Hepatocyte (in vitro differentiated cells): Measurements from ENCODE around the gene BBS9. TPM values are rescaled to one million over a fixed set of nuclear protein-coding genes. Genes with fewer than 3 reads are reported as not detected.

Source experiments
- DNase-seq: peaks from one replicate; pipeline ENCODE4 v3.0.0-alpha.2; 2016; ENCODE audit warnings: low spot score
- H2AFZ ChIP-seq: fragments of 200-600 bp; sonication (generic); 2 replicates; pipeline ENCODE4 v1.6.0; 2016; ENCODE audit warnings: antibody characterized with exemption, mild to moderate bottlenecking
- H3K27ac ChIP-seq: fragments of 200-600 bp; sonication (generic); 2 replicates; pipeline ENCODE4 v1.5.1; 2016; ENCODE audit warnings: mild to moderate bottlenecking
- H3K27me3 ChIP-seq: fragments of 200-600 bp; sonication (generic); 2 replicates; pipeline ENCODE4 v1.6.1; 2016
- H3K36me3 ChIP-seq: fragments of 200-600 bp; sonication (generic); replicated peaks from 2 replicates; pipeline ENCODE4 v1.5.1; 2016; ENCODE audit warnings: low read depth; ENCODE audit not compliant: insufficient read depth
- H3K4me1 ChIP-seq: fragments of 200-600 bp; sonication (generic); 2 replicates; pipeline ENCODE4 v1.5.1; 2016; ENCODE audit warnings: mild to moderate bottlenecking, moderate library complexity; ENCODE audit not compliant: insufficient read depth
- H3K4me2 ChIP-seq: fragments of 200-600 bp; sonication (generic); 2 replicates; pipeline ENCODE4 v1.6.0; 2016
- H3K4me3 ChIP-seq: fragments of 200-600 bp; sonication (generic); 2 replicates; pipeline ENCODE4 v1.5.1; 2016; ENCODE audit warnings: mild to moderate bottlenecking
- H3K79me2 ChIP-seq: fragments of 200-600 bp; sonication (generic); 2 replicates; pipeline ENCODE4 v1.6.0; 2017; ENCODE audit warnings: mild to moderate bottlenecking
- H3K9me2 ChIP-seq: fragments of 200-600 bp; sonication (generic); replicated peaks from 2 replicates; pipeline ENCODE4 v1.6.0; 2017; ENCODE audit warnings: mild to moderate bottlenecking; ENCODE audit not compliant: insufficient read depth
- H3K9me3 ChIP-seq: fragments of 200-600 bp; sonication (generic); 2 replicates; pipeline ENCODE4 v1.5.1; 2016; ENCODE audit warnings: low read depth, mild to moderate bottlenecking
- H4K20me1 ChIP-seq: fragments of 200-600 bp; sonication (generic); 2 replicates; pipeline ENCODE4 v1.6.0; 2016; ENCODE audit warnings: mild to moderate bottlenecking; ENCODE audit not compliant: insufficient read depth, poor library complexity, severe bottlenecking
- CTCF ChIP-seq: fragments of 200-600 bp; sonication (generic); IDR thresholded peaks from 2 replicates; pipeline ENCODE4 v1.5.1; 2016; ENCODE audit warnings: antibody characterized with exemption, mild to moderate bottlenecking; ENCODE audit not compliant: poor library complexity
- EZH2 ChIP-seq: fragments of 200-600 bp; sonication (generic); IDR thresholded peaks from 2 replicates; pipeline ENCODE4 v1.6.1; 2016; ENCODE audit warnings: antibody characterized with exemption, mild to moderate bottlenecking, borderline replicate concordance
- EZH2phosphoT487 ChIP-seq: fragments of 200-600 bp; sonication (generic); IDR thresholded peaks from one replicate; pipeline ENCODE4 v1.6.1; 2018; ENCODE audit warnings: antibody characterized with exemption, mild to moderate bottlenecking, low read depth, moderate library complexity; ENCODE audit not compliant: unreplicated experiment, severe bottlenecking
- WGBS: methylation state at CpG from one replicate; pipeline ENCODE4 v1.1.6; 2016; ENCODE audit warnings: low lambda C conversion rate; ENCODE audit errors: missing lambda C conversion rate; 5-methylcytosine and 5-hydroxymethylcytosine counted together
- polyA plus RNA-seq: library from polyadenylated mRNA; unstranded; fragments of >200 nt; fragmentation: Nextera tagmentation; extraction: Ambion mirVana; gene quantifications from 2 replicates; pipeline ENCODE4 v1.2.1, GENCODE V29; 2016
- total RNA-seq: library from RNA; depleted of rRNA; stranded (reverse); fragments of >200 nt; gene quantifications from 2 replicates; pipeline ENCODE4 v1.2.3, GENCODE V29; 2014

Gene BBS9
- total and polyA plus RNA-seq, 2 experiments from 2014 or later = 10.1 to 12.3 TPM

- WGBS = 83% methylated on average over 6 of the region's 6 CpGs
- TF ChIP-seq EZH2 (no peak), CTCF (no peak), EZH2phosphoT487 (no peak)
- no peaks in the 10 kb centered on the region for H3K4me1 ChIP-seq
- no peak overlapping the region for H3K4me2 ChIP-seq
- no peak overlapping the region for H2AFZ ChIP-seq
- no peaks in the 10 kb centered on the region for H3K27me3 ChIP-seq
- H3K36me3 ChIP-seq = no peaks in the 10 kb centered on the region
- H3K9me3 ChIP-seq = no peaks in the 10 kb centered on the region
- DNase-seq = no peak
- H4K20me1 ChIP-seq = no peaks in the 10 kb centered on the region
- H3K9me2 ChIP-seq = no peaks in the 10 kb centered on the region
- no peaks in the 10 kb centered on the region for H3K79me2 ChIP-seq
- H3K4me3 ChIP-seq = no peak overlapping the region
- no peak overlapping the region for H3K27ac ChIP-seq
Observed at GRCh38 chr7:33558549-33559323, 429.4 kb downstream of the BBS9 start.

GRCh38 chr7:33559324-33559710 lies 430.0 kb downstream of the BBS9 start:
- TF ChIP-seq EZH2phosphoT487 = no peak
- TF ChIP-seq EZH2 = no peak
- TF ChIP-seq CTCF = no peak
- no peak overlapping the region for H2AFZ ChIP-seq
- no peaks in the 10 kb centered on the region for H3K27me3 ChIP-seq
- no peaks in the 10 kb centered on the region for H3K4me1 ChIP-seq
- H3K4me2 ChIP-seq = no peak overlapping the region
- no peaks in the 10 kb centered on the region for H4K20me1 ChIP-seq
- no peaks in the 10 kb centered on the region for H3K79me2 ChIP-seq
- no peaks in the 10 kb centered on the region for H3K36me3 ChIP-seq
- DNase-seq = no peak
- no peak overlapping the region for H3K27ac ChIP-seq
- H3K4me3 ChIP-seq = no peak overlapping the region
- no peaks in the 10 kb centered on the region for H3K9me3 ChIP-seq
- WGBS = 79% methylated on average over 6 of the region's 6 CpGs
- no peaks in the 10 kb centered on the region for H3K9me2 ChIP-seq

GRCh38 chr7:33562996-33563395 lies 433.6 kb downstream of the BBS9 start:
- DNase-seq = no peak
- no peak for TF ChIP-seq CTCF
- no peak for TF ChIP-seq EZH2
- Histone ChIP-seq H2AFZ (no peak overlapping the region), H3K27me3 (no peaks in the 10 kb centered on the region), H3K4me3 (no peak overlapping the region), H3K4me2 (no peak overlapping the region), H3K9me2 (no peaks in the 10 kb centered on the region), H3K4me1 (no peaks in the 10 kb centered on the region), H3K9me3 (no peaks in the 10 kb centered on the region), H3K79me2 (no peaks in the 10 kb centered on the region), H3K36me3 (no peaks in the 10 kb centered on the region), H4K20me1 (no peaks in the 10 kb centered on the region), H3K27ac (no peak overlapping the region)

GRCh38 chr7:33563651-33564050 lies 434.3 kb downstream of the BBS9 start:
- WGBS = 73% methylated on average over 7 of the region's 7 CpGs
- Histone ChIP-seq H3K79me2 (no peaks in the 10 kb centered on the region), H3K4me3 (no peak overlapping the region), H3K9me3 (no peaks in the 10 kb centered on the region), H3K36me3 (no peaks in the 10 kb centered on the region), H3K27me3 (no peaks in the 10 kb centered on the region), H2AFZ (no peak overlapping the region), H3K4me2 (no peak overlapping the region), H3K27ac (no peak overlapping the region), H4K20me1 (no peaks in the 10 kb centered on the region), H3K4me1 (no peaks in the 10 kb centered on the region), H3K9me2 (no peaks in the 10 kb centered on the region)
- no peak for DNase-seq
- TF ChIP-seq EZH2 (no peak), EZH2phosphoT487 (no peak), CTCF (no peak)
